Measurements from ENCODE around the gene KRTAP5-3.

Gene KRTAP5-3

DNA sequence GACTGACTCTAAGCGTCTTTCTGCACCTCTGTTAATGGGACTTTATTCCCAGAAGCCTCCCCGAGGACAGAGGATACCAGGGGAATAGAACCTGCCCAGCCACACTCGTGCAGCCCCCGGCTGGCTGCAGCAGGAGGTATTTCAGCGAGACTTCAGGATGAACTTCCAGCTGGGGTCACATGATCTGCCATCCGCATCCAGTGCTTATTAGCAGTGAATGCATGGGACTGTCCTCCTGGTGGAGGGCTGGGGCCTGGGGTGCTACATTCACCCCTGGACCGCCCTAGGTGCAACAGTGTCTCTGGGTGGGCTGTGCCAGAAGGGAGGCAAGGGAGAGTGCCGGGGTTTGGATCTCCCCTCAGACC lies 37.8 kb downstream of the KRTAP5-3 start:
- peak overlapping the region; percentile 81 for H3K4me3 ChIP-seq
- DNase-seq (ENCODE audit: low spot score): no peak
- peak overlapping the region; percentile 76 to 93 for H3K27ac ChIP-seq
- TF ChIP-seq, protein P1, sequence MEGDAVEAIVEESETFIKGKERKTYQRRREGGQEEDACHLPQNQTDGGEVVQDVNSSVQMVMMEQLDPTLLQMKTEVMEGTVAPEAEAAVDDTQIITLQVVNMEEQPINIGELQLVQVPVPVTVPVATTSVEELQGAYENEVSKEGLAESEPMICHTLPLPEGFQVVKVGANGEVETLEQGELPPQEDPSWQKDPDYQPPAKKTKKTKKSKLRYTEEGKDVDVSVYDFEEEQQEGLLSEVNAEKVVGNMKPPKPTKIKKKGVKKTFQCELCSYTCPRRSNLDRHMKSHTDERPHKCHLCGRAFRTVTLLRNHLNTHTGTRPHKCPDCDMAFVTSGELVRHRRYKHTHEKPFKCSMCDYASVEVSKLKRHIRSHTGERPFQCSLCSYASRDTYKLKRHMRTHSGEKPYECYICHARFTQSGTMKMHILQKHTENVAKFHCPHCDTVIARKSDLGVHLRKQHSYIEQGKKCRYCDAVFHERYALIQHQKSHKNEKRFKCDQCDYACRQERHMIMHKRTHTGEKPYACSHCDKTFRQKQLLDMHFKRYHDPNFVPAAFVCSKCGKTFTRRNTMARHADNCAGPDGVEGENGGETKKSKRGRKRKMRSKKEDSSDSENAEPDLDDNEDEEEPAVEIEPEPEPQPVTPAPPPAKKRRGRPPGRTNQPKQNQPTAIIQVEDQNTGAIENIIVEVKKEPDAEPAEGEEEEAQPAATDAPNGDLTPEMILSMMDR (IDR thresholded peaks at IDR 0.05): no peak

DNA sequence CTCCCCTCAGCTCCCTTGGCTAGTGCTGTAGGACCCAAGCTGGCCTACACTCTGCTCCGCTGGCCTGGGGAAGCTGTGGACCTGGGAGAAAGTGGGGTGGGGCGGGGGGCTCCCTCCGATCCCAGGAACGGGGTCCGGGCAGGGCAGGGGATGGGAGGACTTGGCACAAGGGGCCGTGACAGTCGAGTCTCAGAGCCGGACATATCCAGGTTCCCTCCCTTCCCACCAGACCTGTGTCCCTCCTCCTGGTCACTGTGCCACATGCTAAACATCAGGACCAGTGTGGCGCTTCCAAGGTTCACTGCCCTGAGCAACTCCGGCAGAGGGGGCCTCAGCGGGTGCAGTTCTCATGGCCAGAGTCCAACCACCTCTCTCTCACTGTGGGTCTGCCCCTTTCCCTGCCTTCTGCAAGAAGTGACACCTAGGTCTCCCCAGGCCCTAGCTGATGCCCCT lies 38.2 kb downstream of the KRTAP5-3 start:
- peak; percentile 74 for DNase-seq (ENCODE audit: low spot score)
- H3K27ac ChIP-seq: peak overlapping the region; percentile 76 to 93
- TF ChIP-seq, protein P1 (IDR thresholded peaks at IDR 0.05): no peak
- peak overlapping the region; percentile 81 for H3K4me3 ChIP-seq

DNA sequence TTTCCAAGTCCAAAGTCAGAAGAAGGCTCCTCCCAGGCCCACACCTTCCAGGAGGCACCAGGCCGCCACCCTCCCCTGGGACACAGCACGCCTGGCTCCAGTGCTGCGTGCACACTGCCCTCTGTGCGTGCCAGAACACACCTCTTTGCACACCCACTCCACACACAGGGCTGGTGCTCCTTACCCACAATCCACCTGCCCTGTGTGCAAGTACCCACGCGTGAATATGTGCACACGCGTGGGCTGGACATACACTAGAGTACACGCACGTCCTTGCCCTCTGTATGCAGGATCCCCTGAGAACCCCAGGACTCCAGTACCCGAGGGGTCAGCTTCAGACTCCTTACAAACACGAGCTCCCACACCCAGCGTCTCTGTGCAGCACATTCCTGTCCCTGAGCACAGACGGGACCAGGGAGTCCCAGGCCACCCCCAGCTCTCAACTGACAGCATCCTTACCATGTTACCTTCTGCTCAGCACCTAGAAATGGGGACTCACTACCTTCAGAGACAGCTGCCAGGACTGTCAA lies 38.9 kb downstream of the KRTAP5-3 start:
- no peak overlapping the region for H3K4me3 ChIP-seq
- DNase-seq (ENCODE audit: low spot score): no peak
- TF ChIP-seq, protein P1 (IDR thresholded peaks at IDR 0.05): no peak
- H3K27ac ChIP-seq: peak overlapping the region in 1 of 2 donors; percentile 93

DNA sequence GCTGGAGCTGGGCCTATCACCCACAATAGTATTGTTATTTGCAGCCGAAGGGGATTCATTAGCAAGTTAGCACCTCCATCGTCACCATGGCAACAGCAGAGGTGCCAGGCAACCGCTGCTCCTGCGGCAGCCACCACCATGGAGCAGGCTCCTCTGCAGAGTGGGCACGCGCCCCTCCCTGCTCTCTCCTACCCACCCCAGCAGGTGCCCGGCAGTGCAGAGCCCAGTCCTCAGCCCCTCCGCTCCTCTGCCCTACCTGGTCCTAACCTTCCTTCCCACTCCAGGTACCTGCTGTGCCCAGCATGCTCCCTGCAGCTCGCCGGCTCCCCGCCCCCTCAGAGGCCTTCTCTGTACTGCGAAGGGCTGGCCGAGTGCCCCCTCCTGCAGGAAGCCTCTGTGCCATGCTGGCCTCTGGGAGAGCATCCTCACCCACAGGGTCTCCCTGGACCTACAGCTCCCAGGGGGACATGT lies 39.8 kb downstream of the KRTAP5-3 start:
- no peak for DNase-seq (ENCODE audit: low spot score)
- TF ChIP-seq, protein P1 (IDR thresholded peaks at IDR 0.05): no peak
- H3K4me3 ChIP-seq: no peak overlapping the region
- H3K27ac ChIP-seq: peak overlapping the region in 1 of 2 donors; percentile 93

DNA sequence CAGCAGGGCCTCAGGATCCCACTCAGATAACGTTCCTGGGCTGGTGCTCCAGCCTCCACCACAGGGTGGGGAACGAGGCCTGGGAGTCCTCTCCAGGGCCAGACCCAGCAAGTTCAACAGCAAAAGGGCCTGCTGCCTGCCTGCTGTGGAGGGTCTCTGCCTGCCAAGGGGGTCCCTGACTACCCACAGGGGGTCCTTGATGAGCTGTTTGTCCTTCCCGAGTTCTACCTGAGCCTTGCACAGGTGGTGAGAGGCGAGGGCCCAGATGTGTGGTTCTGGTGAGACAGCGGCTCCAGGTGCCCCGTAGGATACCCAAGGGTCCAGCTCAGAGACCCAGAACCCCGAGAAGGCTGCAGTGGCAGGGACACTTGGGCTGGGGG lies 40.6 kb downstream of the KRTAP5-3 start:
- Histone ChIP-seq H3K27ac (no peak overlapping the region), H3K4me3 (no peak overlapping the region)
- TF ChIP-seq, protein P1 (IDR thresholded peaks at IDR 0.05): no peak
- DNase-seq (ENCODE audit: low spot score): no peak

DNA sequence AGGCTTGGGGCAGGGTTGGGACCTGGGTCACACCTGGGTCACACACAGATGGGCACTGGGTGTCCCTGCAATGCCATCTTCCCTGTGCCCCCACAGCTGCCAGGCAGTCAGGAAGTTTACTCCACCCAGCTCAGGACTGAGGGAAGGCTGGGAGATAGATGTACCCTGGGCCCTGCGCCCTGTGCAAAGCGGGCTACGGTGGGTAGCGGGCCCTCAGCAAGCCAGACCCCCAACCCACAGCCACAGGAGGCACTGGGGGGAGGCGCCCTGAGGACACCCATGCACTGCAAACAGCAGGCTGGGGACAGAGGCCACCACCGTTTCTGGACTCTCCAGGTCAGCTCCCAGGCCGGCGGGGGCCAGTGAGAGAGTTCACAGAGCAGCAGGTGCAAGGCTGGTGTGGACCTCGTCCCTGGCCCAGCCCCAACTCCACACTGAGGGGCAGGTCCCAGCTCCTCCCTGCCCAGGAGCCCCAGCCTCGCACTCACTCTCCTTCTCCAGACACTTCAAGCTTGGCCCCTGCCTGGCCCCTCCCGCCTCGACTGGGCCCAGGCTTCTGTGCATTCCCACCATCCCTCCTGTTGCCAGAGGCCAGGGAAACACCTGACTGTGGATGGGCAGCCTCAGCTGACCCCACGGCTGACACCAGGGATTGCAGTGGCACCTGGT lies 41.1 kb downstream of the KRTAP5-3 start:
- TF ChIP-seq, protein P1 (IDR thresholded peaks at IDR 0.05): no peak
- no peak for DNase-seq (ENCODE audit: low spot score)
- Histone ChIP-seq H3K4me3 (no peak overlapping the region), H3K27ac (no peak overlapping the region)

Measured in coronary artery (tissue), 2 donors.